ENCODE data around the gene PRKD1. TPM values are rescaled to one million over a fixed set of nuclear protein-coding genes. Genes with fewer than 3 reads are reported as not detected.

Gene PRKD1
- total RNA-seq, 1 experiment from 2014 or later: 2.7 TPM

GRCh38 chr14:29865299-29865698, 62.3 kb downstream of the PRKD1 start:
- H3K4ac ChIP-seq (ENCODE audit: low read depth, low read length): no peak overlapping the region
- no peaks in the 10 kb centered on the region for H3K23me2 ChIP-seq (ENCODE audit: insufficient read length, low read depth, low read length, poor library complexity, severe bottlenecking)
- no peak overlapping the region for H2BK120ac ChIP-seq (ENCODE audit: low read depth, low read length, poor library complexity, severe bottlenecking)
- H2BK12ac ChIP-seq (ENCODE audit: insufficient read length, low read depth, low read length): no peak overlapping the region
- H3K27me3 Mint-ChIP-seq (ENCODE audit: low read depth): no peaks in the 10 kb centered on the region
- H2BK15ac ChIP-seq (ENCODE audit: low read depth, low read length): no peak overlapping the region
- no peak overlapping the region for H3K56ac ChIP-seq (ENCODE audit: insufficient read length, low read depth, low read length)
- WGBS (ENCODE audit: extremely low coverage, insufficient read length, low lambda C conversion rate): no CpG with 5 or more reads among the region's 2 CpGs
- H3T11ph ChIP-seq (ENCODE audit: low read length): no peak overlapping the region
- no peak overlapping the region for H4K8ac ChIP-seq (replicated peaks; ENCODE audit: insufficient read length, low read depth, low read length)
- TF ChIP-seq CTCF (conservative IDR thresholded peaks at IDR 0.05): no peak
- H3K27ac ChIP-seq (ENCODE audit: insufficient read length, low read depth, low read length): no peak overlapping the region
- peak overlapping the region in 1 of 3 experiments; percentile 65; a peak in 1 of 7 replicates for H3K27ac Mint-ChIP-seq
- no peaks in the 10 kb centered on the region for H3K27me3 ChIP-seq (ENCODE audit: insufficient read depth, low read length)
- no peak overlapping the region for H2AK5ac ChIP-seq (ENCODE audit: insufficient read length, low read length)
- H3K9me3 Mint-ChIP-seq: no peaks in the 10 kb centered on the region
- H3K36me3 Mint-ChIP-seq (ENCODE audit: insufficient read depth in 1 of 3, low read depth in 3 of 3): no peaks in the 10 kb centered on the region
- H3K79me2 ChIP-seq (ENCODE audit: insufficient read depth, low read length): no peaks in the 10 kb centered on the region
- no peak overlapping the region for H3K4me3 Mint-ChIP-seq
- no peak overlapping the region for H3K9ac ChIP-seq (ENCODE audit: extremely low read depth, insufficient read length, low read length)
- H3K23ac ChIP-seq (ENCODE audit: insufficient read length, low read depth, low read length): no peak overlapping the region
- no peak overlapping the region for H3K14ac ChIP-seq (ENCODE audit: insufficient read depth, low read length)
- H3K4me2 ChIP-seq (ENCODE audit: insufficient read depth, insufficient read length, low read length): no peak overlapping the region
- no peak overlapping the region for H4K91ac ChIP-seq (ENCODE audit: insufficient read length, low read depth, low read length)
- H3K4me1 ChIP-seq (ENCODE audit: insufficient read depth, low read length): no peaks in the 10 kb centered on the region; the same call in 1 of the 2 replicates
- no peaks in the 10 kb centered on the region for H3K79me1 ChIP-seq (ENCODE audit: insufficient read depth, low read depth, low read length, poor library complexity, severe bottlenecking)
- peaks cover 6 to 7% of the 10 kb centered on the region in 2 experiments for H3K4me1 Mint-ChIP-seq
- no peaks in the 10 kb centered on the region for H3K9me3 ChIP-seq (ENCODE audit: control insufficient read depth, low read depth, low read length)
- H4K20me1 ChIP-seq (ENCODE audit: control insufficient read depth, insufficient read depth, insufficient read length): no peaks in the 10 kb centered on the region
- no peak overlapping the region for H3K18ac ChIP-seq (ENCODE audit: insufficient read length, low read depth, low read length)
- H2BK20ac ChIP-seq (ENCODE audit: low read depth, low read length, poor library complexity, severe bottlenecking): no peak overlapping the region
- H4K5ac ChIP-seq (ENCODE audit: insufficient read length, low read depth, low read length): no peak overlapping the region
- H2AFZ ChIP-seq (ENCODE audit: low read length): no peak overlapping the region
- DNase-seq: no peak
- H2BK5ac ChIP-seq (ENCODE audit: insufficient read length, low read length): no peak overlapping the region
